Activated CD4-positive, alpha-beta T cell treated with anti-CD3 and anti-CD28 coated beads, Interleukin-2, amount 50 U/mL, for 16 hours (primary cell): ENCODE measurements around the gene NOD1.
A peak's percentile ranks its signal among the peaks of the same experiment; 100 is the strongest.
"Not testable (repeated sequence)": the region's sequence is repeated elsewhere in the genome, so short reads cannot be mapped to it uniquely, and the experiment has no call there.

Source experiments
- DNase-seq: peaks from one replicate; pipeline ENCODE4 v3.0.0-alpha.2; 2020

Gene NOD1

GRCh38 chr7:30448461-30449189 lies 30.0 kb downstream of the NOD1 start:
- no peak for DNase-seq

GRCh38 chr7:30447466-30447865 lies 31.1 kb downstream of the NOD1 start:
- DNase-seq: no peak

GRCh38 chr7:30446266-30446665 lies 32.3 kb downstream of the NOD1 start:
- DNase-seq: no peak

- peak; percentile 75 for DNase-seq
Observed at GRCh38 chr7:30445770-30446169, 32.8 kb downstream of the NOD1 start.

GRCh38 chr7:30437823-30438574 lies 40.6 kb downstream of the NOD1 start:
- no peak for DNase-seq

- no peak for DNase-seq
Observed at GRCh38 chr7:30436518-30436917, 42.1 kb downstream of the NOD1 start.

GRCh38 chr7:30436046-30436445 lies 42.5 kb downstream of the NOD1 start:
- DNase-seq: no peak

- DNase-seq: no peak
Observed at GRCh38 chr7:30434140-30434799, 44.3 kb downstream of the NOD1 start.

- DNase-seq: no peak
Observed at GRCh38 chr7:30433506-30433905, 45.1 kb downstream of the NOD1 start.

GRCh38 chr7:30433082-30433481 lies 45.5 kb downstream of the NOD1 start:
- DNase-seq: no peak

GRCh38 chr7:30430777-30431176 lies 47.8 kb downstream of the NOD1 start:
- no peak for DNase-seq

- no peak for DNase-seq
Observed at GRCh38 chr7:30430276-30430675, 48.3 kb downstream of the NOD1 start.

- no peak for DNase-seq
Observed at GRCh38 chr7:30429156-30429530, 49.4 kb downstream of the NOD1 start.

GRCh38 chr7:30428246-30429155 lies 50.1 kb downstream of the NOD1 start:
- DNase-seq: no peak

- DNase-seq: no peak
Observed at GRCh38 chr7:30427296-30428070, 51.1 kb downstream of the NOD1 start.

- DNase-seq: no peak
Observed at GRCh38 chr7:30424506-30424905, 54.1 kb downstream of the NOD1 start.

GRCh38 chr7:30423788-30424505 lies 54.6 kb downstream of the NOD1 start:
- no peak for DNase-seq

- no peak for DNase-seq
Observed at GRCh38 chr7:30422922-30423321, 55.7 kb downstream of the NOD1 start.

- DNase-seq: no peak
Observed at GRCh38 chr7:30421647-30422196, 56.9 kb downstream of the NOD1 start.

GRCh38 chr7:30420662-30421061 lies 57.9 kb downstream of the NOD1 start:
- no peak for DNase-seq

- DNase-seq: not testable (repeated sequence)
Observed at GRCh38 chr7:30420080-30420479, 58.5 kb downstream of the NOD1 start.
